GM23338 (cell line): Measurements from ENCODE around the gene ARRB1. TPM values are rescaled to one million over a fixed set of nuclear protein-coding genes. Genes with fewer than 3 reads are reported as not detected.
A peak's percentile ranks its signal among the peaks of the same experiment; 100 is the strongest.

Source experiments
- ATAC-seq: fragments of 200-7000 bp; cut with Tn5 transposase; 3 replicates; pipeline ENCODE4 v1.9.1; 2020
- DNase-seq: peaks from one replicate; pipeline ENCODE4 v3.0.0-alpha.2; 2015; ENCODE audit warnings: low spot score
- H2AFZ ChIP-seq: fragments of 200-600 bp; sonication (generic); 2 replicates; pipeline ENCODE4 v1.8.0; 2016; ENCODE audit warnings: antibody characterized with exemption, mild to moderate bottlenecking, moderate library complexity
- H3F3A ChIP-seq: fragments of 200-600 bp; sonication (generic); replicated peaks from 2 replicates; pipeline ENCODE4 v1.8.0; 2017; ENCODE audit warnings: antibody characterized with exemption, mixed run types, low read depth
- H3K27ac ChIP-seq: fragments of 200-600 bp; sonication (generic); 2 replicates; pipeline ENCODE4 v1.6.1; 2016; ENCODE audit warnings: low read depth
- H3K27me3 ChIP-seq: fragments of 200-600 bp; sonication (generic); 2 replicates; pipeline ENCODE4 v1.8.0; 2016; ENCODE audit warnings: mild to moderate bottlenecking, mixed run types, moderate library complexity; ENCODE audit not compliant: insufficient read depth
- H3K36me3 ChIP-seq: fragments of 200-600 bp; sonication (generic); 2 replicates; pipeline ENCODE4 v1.8.0; 2016; ENCODE audit warnings: mild to moderate bottlenecking; ENCODE audit not compliant: insufficient read depth
- H3K4me1 ChIP-seq: fragments of 200-600 bp; sonication (generic); 2 replicates; pipeline ENCODE4 v1.8.0; 2016; ENCODE audit warnings: mild to moderate bottlenecking, moderate library complexity; ENCODE audit not compliant: insufficient read depth
- H3K4me2 ChIP-seq: fragments of 200-600 bp; sonication (generic); 2 replicates; pipeline ENCODE4 v1.7.1; 2017; ENCODE audit warnings: mixed run types
- H3K4me3 ChIP-seq: fragments of 200-600 bp; sonication (generic); 2 replicates; pipeline ENCODE4 v1.6.1; 2016; ENCODE audit warnings: mixed run types
- H3K79me2 ChIP-seq: fragments of 200-600 bp; sonication (generic); replicated peaks from 2 replicates; pipeline ENCODE4 v1.8.0; 2017; ENCODE audit warnings: mild to moderate bottlenecking; ENCODE audit not compliant: insufficient read depth
- H3K9me2 ChIP-seq: fragments of 200-600 bp; sonication (generic); 2 replicates; pipeline ENCODE4 v1.8.0; 2017; ENCODE audit not compliant: insufficient read depth
- H4K20me1 ChIP-seq: fragments of 200-600 bp; sonication (generic); replicated peaks from 2 replicates; pipeline ENCODE4 v1.8.0; 2017; ENCODE audit warnings: mild to moderate bottlenecking; ENCODE audit not compliant: insufficient read depth
- H3K27ac Mint-ChIP-seq: 2 replicates; pipeline ENCODE4 v1.8.0; 2020; ENCODE audit warnings: inconsistent platforms, mild to moderate bottlenecking, moderate library complexity, mixed read lengths
- H3K27me3 Mint-ChIP-seq: 3 replicates; pipeline ENCODE4 v1.8.0; 2022; ENCODE audit warnings: low read depth, mild to moderate bottlenecking, moderate library complexity, mixed read lengths, inconsistent platforms; ENCODE audit not compliant: insufficient read depth, poor library complexity
- H3K36me3 Mint-ChIP-seq: 3 replicates; pipeline ENCODE4 v1.8.0; 2021; ENCODE audit warnings: low read depth, mild to moderate bottlenecking, inconsistent platforms, moderate library complexity, mixed read lengths
- H3K4me1 Mint-ChIP-seq: 3 replicates; pipeline ENCODE4 v1.8.0; 2020; ENCODE audit warnings: mild to moderate bottlenecking, inconsistent platforms, mixed read lengths
- H3K4me3 Mint-ChIP-seq: 3 replicates; pipeline ENCODE4 v1.8.0; 2021; ENCODE audit warnings: moderate library complexity, mild to moderate bottlenecking, inconsistent platforms, mixed read lengths
- H3K9me3 Mint-ChIP-seq: 3 replicates; pipeline ENCODE4 v1.8.0; 2020; ENCODE audit warnings: moderate library complexity, mild to moderate bottlenecking, inconsistent platforms, mixed read lengths
- CREB1 ChIP-seq: fragments of 250-450 bp; sonication (Bioruptor Pico); IDR thresholded peaks from 2 replicates; pipeline ENCODE4 v1.5.0; 2020; ENCODE audit warnings: low read depth, mild to moderate bottlenecking, moderate library complexity
- CTCF ChIP-seq, 2 experiments: fragments of 200-600 bp in 1 of 2; sonication (generic) in 1 of 2; conservative IDR thresholded peaks; 2 replicates each; pipeline versions ENCODE4 v1.5.1 to v1.6.1; 2016 to 2017; ENCODE audit warnings: antibody characterized with exemption in 2 of 2, low read depth in 2 of 2, mild to moderate bottlenecking in 2 of 2, moderate library complexity in 1 of 2
- ETS1 ChIP-seq: IDR thresholded peaks from 2 replicates; pipeline ENCODE4 v1.6.1; 2016; ENCODE audit warnings: antibody characterized with exemption
- EZH2phosphoT487 ChIP-seq: fragments of 200-600 bp; sonication (generic); IDR thresholded peaks from one replicate; pipeline ENCODE4 v1.8.1; 2018; ENCODE audit warnings: antibody characterized with exemption; ENCODE audit not compliant: unreplicated experiment
- JUNB ChIP-seq: IDR thresholded peaks from one replicate; pipeline ENCODE4 v1.6.1; 2016; ENCODE audit warnings: antibody characterized with exemption; ENCODE audit not compliant: unreplicated experiment
- NANOG ChIP-seq: IDR thresholded peaks from 2 replicates; pipeline ENCODE4 v1.6.1; 2016; ENCODE audit warnings: antibody characterized with exemption, borderline replicate concordance
- POLR2AphosphoS5 ChIP-seq: IDR thresholded peaks from 2 replicates; pipeline ENCODE4 v1.6.1; 2016; ENCODE audit warnings: antibody characterized with exemption, low read depth
- REST ChIP-seq: IDR thresholded peaks from one replicate; pipeline ENCODE4 v1.6.1; 2018; ENCODE audit warnings: antibody characterized with exemption; ENCODE audit not compliant: unreplicated experiment
- STAT1 ChIP-seq: IDR thresholded peaks from one replicate; pipeline ENCODE4 v1.6.1; 2016; ENCODE audit warnings: antibody characterized with exemption; ENCODE audit not compliant: unreplicated experiment
- ZNF114 ChIP-seq: fragments of 250-450 bp; sonication (Bioruptor Pico); IDR thresholded peaks from 2 replicates; pipeline ENCODE4 v1.5.0; 2020; ENCODE audit warnings: mild to moderate bottlenecking, moderate library complexity
- ZNF331 ChIP-seq: fragments of 250-450 bp; sonication (Bioruptor Pico); IDR thresholded peaks from 2 replicates; pipeline ENCODE4 v1.5.0; 2020; ENCODE audit warnings: low read depth, mild to moderate bottlenecking, moderate library complexity
- polyA plus RNA-seq: library from polyadenylated mRNA; unstranded; fragments of >200 nt; fragmentation: Nextera tagmentation; extraction: Ambion mirVana; gene quantifications from 2 replicates; pipeline ENCODE4 v1.2.1, GENCODE V29; 2016
- total RNA-seq: library from RNA; depleted of rRNA; stranded (reverse); fragments of >200 nt; shearing (Covaris generic); gene quantifications from 2 replicates; pipeline ENCODE4 v1.2.3, GENCODE V29; 2014

Gene ARRB1
- total and polyA plus RNA-seq, 2 experiments from 2014 or later, result 6.3 to 11.1 TPM

GRCh38 chr11:75384438-75385080, 33.1 kb upstream of the ARRB1 start:
- Histone ChIP-seq H2AFZ (no peak overlapping the region), H3K27me3 (no peaks in the 10 kb centered on the region), H3K4me2 (no peak overlapping the region), H4K20me1 (no peaks in the 10 kb centered on the region), H3K9me2 (no peaks in the 10 kb centered on the region), H3K36me3 (no peaks in the 10 kb centered on the region), H3K79me2 (no peaks in the 10 kb centered on the region), H3K4me1 (no peaks in the 10 kb centered on the region; the same call in 1 of the 2 replicates), H3F3A (no peaks in the 10 kb centered on the region), H3K4me3 (no peak overlapping the region), H3K27ac (no peak overlapping the region)
- DNase-seq (peak; percentile 92), ATAC-seq (peak; percentile 81)
- peaks cover 21% of the 10 kb centered on the region for H3K4me1 Mint-ChIP-seq
- peaks cover 4% of the 10 kb centered on the region for H3K27me3 Mint-ChIP-seq
- no peaks in the 10 kb centered on the region for H3K9me3 Mint-ChIP-seq
- TF ChIP-seq CTCF (conservative IDR thresholded peaks at IDR 0.05; ENCODE audit: low read depth in 2 of 2) (peak; percentile 96 to 98), REST (no peak)
- no peaks in the 10 kb centered on the region for H3K36me3 Mint-ChIP-seq
- no peak overlapping the region for H3K4me3 Mint-ChIP-seq
- no peak overlapping the region for H3K27ac Mint-ChIP-seq

- 0 out of 2 replicates have a peak overlapping the region, but pooled peaks have one; percentile 0 for H2AFZ ChIP-seq
- no peak overlapping the region for H3K27ac ChIP-seq
- H3K36me3 ChIP-seq, result no peaks in the 10 kb centered on the region
- Mint-ChIP-seq H3K27ac (peak overlapping the region; percentile 89), H3K9me3 (no peaks in the 10 kb centered on the region), H3K27me3 (peaks cover 4% of the 10 kb centered on the region), H3K4me1 (peaks cover 21% of the 10 kb centered on the region), H3K4me3 (no peak overlapping the region), H3K36me3 (no peaks in the 10 kb centered on the region)
- no peaks in the 10 kb centered on the region for H3K27me3 ChIP-seq
- no peaks in the 10 kb centered on the region for H3K79me2 ChIP-seq
- no peak overlapping the region for H3K4me3 ChIP-seq
- peak; percentile 83 for ATAC-seq
- DNase-seq, result peak; percentile 58
- no peaks in the 10 kb centered on the region; the same call in 1 of the 2 replicates for H3K4me1 ChIP-seq
- H3K4me2 ChIP-seq, result peak overlapping the region; percentile 65; the same call in 1 of the 2 replicates
- H3K9me2 ChIP-seq, result no peaks in the 10 kb centered on the region
- no peaks in the 10 kb centered on the region for H4K20me1 ChIP-seq
- H3F3A ChIP-seq, result no peaks in the 10 kb centered on the region
- TF ChIP-seq STAT1 (no peak), ZNF331 (no peak), NANOG (no peak), REST (no peak), ETS1 (no peak), POLR2AphosphoS5 (no peak), CTCF (conservative IDR thresholded peaks at IDR 0.05; ENCODE audit: low read depth in 2 of 2) (no peak), CREB1 (no peak), EZH2phosphoT487 (no peak), ZNF114 (CRISPR knock-in tag) (no peak), JUNB (no peak)
These were observed 31.8 kb upstream of the ARRB1 start for GRCh38 chr11:75383246-75383645.
